Left ventricle myocardium superior (tissue), 1 donor: Measurements from ENCODE around the gene CHN1. TPM values are rescaled to one million over a fixed set of nuclear protein-coding genes. Genes with fewer than 3 reads are reported as not detected.

Experiments used
- ATAC-seq: fragments of 200-7000 bp; cut with Tn5 transposase; one replicate; pipeline ENCODE4 v1.9.1; 2020; ENCODE audit warnings: mild to moderate bottlenecking, moderate library complexity
- DNase-seq: peaks from one replicate; pipeline ENCODE4 v3.0.0-alpha.2; 2020
- intact Hi-C: fragments of 100-400 bp; cut with micrococcal nuclease; formaldehyde crosslinking; loops from one replicate; pipeline ENCODE4 v1.11.0; 2022
- total RNA-seq: library from RNA; stranded (reverse); fragmentation: NEBNext Ultra II Directional; extraction: Animal tissue kit (Norgen Biotek cat#: 25700); gene quantifications from one replicate; pipeline ENCODE4 v1.2.1, GENCODE V29; 2021
- donor health status: DM: no; HTN: yes; CAD: no; lungs with severe emphysema.

CHN1 gene
- total RNA-seq, 1 donor from 2014 or later, result 16.6 TPM

GRCh38 chr2:174844295-174844708 is 160.9 kb downstream of the CHN1 start:
- DNase-seq (no peak), ATAC-seq (no peak)
- intact Hi-C loops, result no loop called here

GRCh38 chr2:174842496-174842895 is 162.7 kb downstream of the CHN1 start:
- ATAC-seq, result no peak
- intact Hi-C loops, result no loop called here

GRCh38 chr2:174841936-174842335 is 163.2 kb downstream of the CHN1 start:
- intact Hi-C loops, result no loop called here
- DNase-seq (no peak), ATAC-seq (no peak)

More at GRCh38 chr2:174842496-174842895, 162.7 kb downstream of the CHN1 start:
- DNase-seq, result no peak

GRCh38 chr2:174841350-174841749 is 163.8 kb downstream of the CHN1 start:
- intact Hi-C loops, result no loop called here
- ATAC-seq (peak; percentile 54), DNase-seq (no peak)

GRCh38 chr2:174840436-174840835 is 164.7 kb downstream of the CHN1 start:
- intact Hi-C loops, result no loop called here
- ATAC-seq (no peak), DNase-seq (no peak)

GRCh38 chr2:174839662-174840061 is 165.5 kb downstream of the CHN1 start:
- intact Hi-C loops, result no loop called here
- DNase-seq, result no peak
- no peak for ATAC-seq

GRCh38 chr2:174836995-174837390 is 168.2 kb downstream of the CHN1 start:
- DNase-seq (no peak), ATAC-seq (peak; percentile 20)
- intact Hi-C loops, result no loop called here

GRCh38 chr2:174836377-174836994 is 168.7 kb downstream of the CHN1 start:
- peak; percentile 80 for ATAC-seq
- intact Hi-C loops, result no loop called here
- no peak for DNase-seq

- intact Hi-C loops, result no loop called here
- ATAC-seq, result no peak
- DNase-seq, result no peak
Observed at GRCh38 chr2:174835797-174836255, 169.4 kb downstream of the CHN1 start.

- intact Hi-C loops, result no loop called here
- no peak for DNase-seq
Observed at GRCh38 chr2:174833737-174834136, 171.4 kb downstream of the CHN1 start.

GRCh38 chr2:174830561-174830960 is 174.6 kb downstream of the CHN1 start:
- peak; percentile 22 for ATAC-seq
- DNase-seq, result no peak
- intact Hi-C loops, result no loop called here

More at GRCh38 chr2:174833737-174834136, 171.4 kb downstream of the CHN1 start:
- no peak for ATAC-seq

GRCh38 chr2:174829550-174829949 is 175.6 kb downstream of the CHN1 start:
- ATAC-seq, result peak; percentile 13
- DNase-seq, result no peak
- intact Hi-C loops, result no loop called here

- ATAC-seq, result peak; percentile 65
- intact Hi-C loops, result no loop called here
Observed at GRCh38 chr2:174827371-174828369, 177.5 kb downstream of the CHN1 start.

GRCh38 chr2:174826051-174826450 is 179.1 kb downstream of the CHN1 start:
- no peak for ATAC-seq
- DNase-seq, result no peak
- intact Hi-C loops, result no loop called here

More at GRCh38 chr2:174827371-174828369, 177.5 kb downstream of the CHN1 start:
- no peak for DNase-seq

GRCh38 chr2:174824068-174824467 is 181.1 kb downstream of the CHN1 start:
- ATAC-seq (peak; percentile 63), DNase-seq (no peak)
- intact Hi-C loops, result no loop called here

- no peak for DNase-seq
- intact Hi-C loops, result no loop called here
- no peak for ATAC-seq
Observed at GRCh38 chr2:174821628-174822027, 183.6 kb downstream of the CHN1 start.

GRCh38 chr2:174820361-174820760 is 184.8 kb downstream of the CHN1 start:
- intact Hi-C loops, result no loop called here

GRCh38 chr2:174815526-174815925 is 189.7 kb downstream of the CHN1 start:
- no peak for DNase-seq
- no peak for ATAC-seq
- intact Hi-C loops, result no loop called here

More at GRCh38 chr2:174820361-174820760, 184.8 kb downstream of the CHN1 start:
- ATAC-seq (no peak), DNase-seq (no peak)

- DNase-seq (no peak), ATAC-seq (no peak)
- intact Hi-C loops, result no loop called here
Observed at GRCh38 chr2:174812037-174812436, 193.1 kb downstream of the CHN1 start.

- no peak for ATAC-seq
- no peak for DNase-seq
- intact Hi-C loops, result no loop called here
Observed at GRCh38 chr2:174807931-174808330, 197.2 kb downstream of the CHN1 start.
